ENCODE measurements around the gene ZNF789.

ZNF789 gene

GRCh38 chr7:99437946-99438572 lies 34.6 kb upstream of the ZNF789 start:
- peak overlapping the region; percentile 95 for H3K4me3 ChIP-seq (ENCODE audit: low read length)
- no peak for DNase-seq (ENCODE audit: low read depth)
- TF ChIP-seq CTCF (IDR thresholded peaks at IDR 0.05; ENCODE audit: insufficient read depth, low read depth, low read length, missing control alignments) = no peak

GRCh38 chr7:99438573-99439480 lies 33.9 kb upstream of the ZNF789 start, which contains the start of the genes CPSF4 and PTCD1:
TSS of gene CPSF4 (plus strand) at chr7:99438943. CDS start at chr7:99439083, 140 bp downstream.
TSS of gene PTCD1 (minus strand) at chr7:99438798. CDS start at chr7:99435242, 3,556 bp downstream.
- TF ChIP-seq CTCF (IDR thresholded peaks at IDR 0.05; ENCODE audit: insufficient read depth, low read depth, low read length, missing control alignments) = no peak
- H3K4me3 ChIP-seq (ENCODE audit: low read length) = peak within 1 kb of the TSS; percentile 95
- peak; percentile 97 for DNase-seq (ENCODE audit: low read depth)

GRCh38 chr7:99440195-99440594 lies 32.5 kb upstream of the ZNF789 start:
- DNase-seq (ENCODE audit: low read depth) = peak; percentile 64
- H3K4me3 ChIP-seq (ENCODE audit: low read length) = peak overlapping the region; percentile 95
- no peak for TF ChIP-seq CTCF (IDR thresholded peaks at IDR 0.05; ENCODE audit: insufficient read depth, low read depth, low read length, missing control alignments)

GRCh38 chr7:99446096-99446495 lies 26.6 kb upstream of the ZNF789 start:
- no peak for TF ChIP-seq CTCF (IDR thresholded peaks at IDR 0.05; ENCODE audit: insufficient read depth, low read depth, low read length, missing control alignments)
- no peak overlapping the region for H3K4me3 ChIP-seq (ENCODE audit: low read length)
- DNase-seq (ENCODE audit: low read depth) = no peak

- peak; percentile 13 for TF ChIP-seq CTCF (IDR thresholded peaks at IDR 0.05; ENCODE audit: insufficient read depth, low read depth, low read length, missing control alignments)
- DNase-seq (ENCODE audit: low read depth) = no peak
- no peak overlapping the region for H3K4me3 ChIP-seq (ENCODE audit: low read length)
Observed at GRCh38 chr7:99447943-99448342, 24.7 kb upstream of the ZNF789 start.

- DNase-seq (ENCODE audit: low read depth) = no peak
Observed at GRCh38 chr7:99448855-99449254, 23.8 kb upstream of the ZNF789 start.

More at GRCh38 chr7:99448855-99449254, 23.8 kb upstream of the ZNF789 start:
- TF ChIP-seq CTCF (IDR thresholded peaks at IDR 0.05; ENCODE audit: insufficient read depth, low read depth, low read length, missing control alignments) = no peak
- no peak overlapping the region for H3K4me3 ChIP-seq (ENCODE audit: low read length)
